C4-2B (cell line): Measurements from ENCODE around the gene LINGO1.

Experiments
- ZFX ChIP-seq: fragments of 450-650 bp; IDR thresholded peaks from 2 replicates; pipeline ENCODE4 v1.6.1; 2017
- TF ChIP-seq, protein P1 (sequence below): fragments of 450-650 bp; conservative IDR thresholded peaks from 2 replicates; pipeline ENCODE4 v1.5.1; 2017; ENCODE audit warnings: mild to moderate bottlenecking

DNA sequence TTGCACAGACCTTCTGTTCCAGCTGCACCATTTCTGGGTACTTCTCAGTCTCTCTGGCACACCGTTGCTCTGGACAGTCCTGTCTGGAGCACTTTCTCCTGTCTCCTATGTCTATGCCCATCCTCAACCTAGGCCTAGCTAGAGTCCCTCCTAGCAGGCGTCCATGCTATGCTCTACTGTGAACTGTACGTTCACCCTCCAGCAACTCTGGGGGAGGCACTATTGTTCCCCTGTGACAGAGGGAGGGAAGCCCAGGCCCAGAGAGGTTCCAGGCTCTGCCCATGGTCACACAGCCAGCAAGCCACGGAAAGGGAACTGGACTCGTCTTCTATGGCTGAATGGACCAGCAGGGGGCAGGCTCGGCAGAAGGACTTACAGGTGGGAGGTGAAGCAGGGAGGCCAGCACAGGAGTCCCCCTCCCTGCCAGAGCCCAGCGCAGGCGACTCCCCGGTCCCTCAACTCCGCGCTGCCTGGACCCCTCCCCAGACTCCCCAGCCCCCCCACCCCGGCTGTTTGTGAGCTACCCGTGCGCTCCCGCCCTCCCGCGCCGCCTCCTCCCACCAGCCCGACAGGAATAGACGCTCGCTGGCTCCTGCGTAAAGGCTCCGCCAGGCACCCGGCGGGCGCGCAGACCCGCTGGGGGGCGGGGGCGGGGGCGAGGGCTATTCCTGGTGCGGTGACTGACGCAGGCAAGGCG lies 1.7 kb upstream of the LINGO1 start:
- no peak for TF ChIP-seq ZFX
- TF ChIP-seq, protein P1, sequence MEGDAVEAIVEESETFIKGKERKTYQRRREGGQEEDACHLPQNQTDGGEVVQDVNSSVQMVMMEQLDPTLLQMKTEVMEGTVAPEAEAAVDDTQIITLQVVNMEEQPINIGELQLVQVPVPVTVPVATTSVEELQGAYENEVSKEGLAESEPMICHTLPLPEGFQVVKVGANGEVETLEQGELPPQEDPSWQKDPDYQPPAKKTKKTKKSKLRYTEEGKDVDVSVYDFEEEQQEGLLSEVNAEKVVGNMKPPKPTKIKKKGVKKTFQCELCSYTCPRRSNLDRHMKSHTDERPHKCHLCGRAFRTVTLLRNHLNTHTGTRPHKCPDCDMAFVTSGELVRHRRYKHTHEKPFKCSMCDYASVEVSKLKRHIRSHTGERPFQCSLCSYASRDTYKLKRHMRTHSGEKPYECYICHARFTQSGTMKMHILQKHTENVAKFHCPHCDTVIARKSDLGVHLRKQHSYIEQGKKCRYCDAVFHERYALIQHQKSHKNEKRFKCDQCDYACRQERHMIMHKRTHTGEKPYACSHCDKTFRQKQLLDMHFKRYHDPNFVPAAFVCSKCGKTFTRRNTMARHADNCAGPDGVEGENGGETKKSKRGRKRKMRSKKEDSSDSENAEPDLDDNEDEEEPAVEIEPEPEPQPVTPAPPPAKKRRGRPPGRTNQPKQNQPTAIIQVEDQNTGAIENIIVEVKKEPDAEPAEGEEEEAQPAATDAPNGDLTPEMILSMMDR, result no peak; the same call in 1 of the 2 replicates
